OCI-LY1 (cell line): ENCODE measurements around the gene UNC13A.

Experiments
- H2AFZ ChIP-seq: fragments of 200-600 bp; sonication (generic), shearing (Covaris generic); 2 replicates; pipeline ENCODE4 v1.6.0; 2014; ENCODE audit warnings: antibody characterized with exemption, mild to moderate bottlenecking, low read length
- H3F3A ChIP-seq: fragments of 200-600 bp; sonication (generic), shearing (Covaris generic); 2 replicates; pipeline ENCODE4 v1.6.0; 2014; ENCODE audit warnings: mild to moderate bottlenecking, antibody characterized with exemption, low read length, moderate library complexity; ENCODE audit not compliant: insufficient read depth
- H3K27ac ChIP-seq: fragments of 200-600 bp; sonication (generic); 2 replicates; pipeline ENCODE4 v1.5.1; 2014; ENCODE audit warnings: low read length, mixed run types, mild to moderate bottlenecking, low read depth; ENCODE audit not compliant: poor library complexity, severe bottlenecking
- H3K27me3 ChIP-seq: fragments of 200-600 bp; sonication (generic); 2 replicates; pipeline ENCODE4 v1.6.0; 2014; ENCODE audit warnings: antibody characterized with exemption, mild to moderate bottlenecking, low read length, moderate library complexity; ENCODE audit not compliant: insufficient read depth
- H3K36me3 ChIP-seq: fragments of 200-600 bp; sonication (generic); 2 replicates; pipeline ENCODE4 v1.6.1; 2014; ENCODE audit warnings: mild to moderate bottlenecking, antibody characterized with exemption, low read length, moderate library complexity, mixed read lengths; ENCODE audit not compliant: insufficient read depth
- H3K4me1 ChIP-seq: fragments of 200-600 bp; sonication (generic); 2 replicates; pipeline ENCODE4 v1.5.1; 2014; ENCODE audit warnings: mild to moderate bottlenecking, low read length, moderate library complexity; ENCODE audit not compliant: insufficient read depth, severe bottlenecking
- H3K4me2 ChIP-seq: fragments of 200-600 bp; sonication (generic), shearing (Covaris generic); 2 replicates; pipeline ENCODE4 v1.6.1; 2014; ENCODE audit warnings: low read length
- H3K4me3 ChIP-seq: fragments of 200-600 bp; sonication (generic); 2 replicates; pipeline ENCODE4 v1.5.1; 2014; ENCODE audit warnings: low read length, low read depth, mild to moderate bottlenecking, mixed read lengths; ENCODE audit not compliant: poor library complexity, severe bottlenecking
- H3K79me2 ChIP-seq: fragments of 200-600 bp; shearing (Covaris generic); 2 replicates; pipeline ENCODE4 v1.6.1; 2016; ENCODE audit warnings: mixed run types, low read length, mixed read lengths; ENCODE audit not compliant: insufficient read depth
- H3K9ac ChIP-seq: fragments of 200-600 bp; sonication (generic), shearing (Covaris generic); 2 replicates; pipeline ENCODE4 v1.6.1; 2014; ENCODE audit warnings: mild to moderate bottlenecking, low read length, mixed read lengths
- H3K9me2 ChIP-seq: fragments of 200-600 bp; sonication (generic), shearing (Covaris generic); 2 replicates; pipeline ENCODE4 v1.6.1; 2014; ENCODE audit warnings: low read depth, mild to moderate bottlenecking, low read length, mixed read lengths
- H3K9me3 ChIP-seq: fragments of 200-600 bp; shearing (Covaris generic); 2 replicates; pipeline ENCODE4 v1.6.1; 2014; ENCODE audit warnings: low read length, mixed read lengths
- H4K20me1 ChIP-seq: fragments of 200-600 bp; sonication (generic), shearing (Covaris generic); 2 replicates; pipeline ENCODE4 v1.6.0; 2016; ENCODE audit warnings: mild to moderate bottlenecking, low read length; ENCODE audit not compliant: insufficient read depth
- EZH2 ChIP-seq: fragments of 200-600 bp; sonication (generic), shearing (Covaris generic); IDR thresholded peaks from 2 replicates; pipeline ENCODE4 v1.8.0; 2017; ENCODE audit warnings: borderline replicate concordance, mixed run types, mild to moderate bottlenecking, antibody characterized with exemption, low read length, moderate library complexity, mixed read lengths
- TF ChIP-seq, protein P1 (sequence below): fragments of 200-600 bp; sonication (generic), shearing (Covaris generic); IDR thresholded peaks from 2 replicates; pipeline ENCODE4 v1.5.1; 2017; ENCODE audit warnings: mild to moderate bottlenecking, antibody characterized with exemption, low read length, moderate library complexity, mixed read lengths

The UNC13A gene

GRCh38 chr19:17562097-17562496, 126.1 kb downstream of the UNC13A start:
- H3K79me2 ChIP-seq: no peaks in the 10 kb centered on the region
- no peak overlapping the region for H3K4me3 ChIP-seq
- H3K4me2 ChIP-seq: no peak overlapping the region
- no peaks in the 10 kb centered on the region for H3F3A ChIP-seq
- no peaks in the 10 kb centered on the region for H3K27me3 ChIP-seq
- no peaks in the 10 kb centered on the region for H3K9me2 ChIP-seq
- H3K9me3 ChIP-seq: no peaks in the 10 kb centered on the region
- no peak overlapping the region for H2AFZ ChIP-seq
- no peaks in the 10 kb centered on the region for H3K4me1 ChIP-seq
- peaks cover 56% of the 10 kb centered on the region for H3K36me3 ChIP-seq
- no peak overlapping the region for H3K27ac ChIP-seq
- H4K20me1 ChIP-seq: no peaks in the 10 kb centered on the region
- no peak overlapping the region for H3K9ac ChIP-seq
- TF ChIP-seq, protein P1, sequence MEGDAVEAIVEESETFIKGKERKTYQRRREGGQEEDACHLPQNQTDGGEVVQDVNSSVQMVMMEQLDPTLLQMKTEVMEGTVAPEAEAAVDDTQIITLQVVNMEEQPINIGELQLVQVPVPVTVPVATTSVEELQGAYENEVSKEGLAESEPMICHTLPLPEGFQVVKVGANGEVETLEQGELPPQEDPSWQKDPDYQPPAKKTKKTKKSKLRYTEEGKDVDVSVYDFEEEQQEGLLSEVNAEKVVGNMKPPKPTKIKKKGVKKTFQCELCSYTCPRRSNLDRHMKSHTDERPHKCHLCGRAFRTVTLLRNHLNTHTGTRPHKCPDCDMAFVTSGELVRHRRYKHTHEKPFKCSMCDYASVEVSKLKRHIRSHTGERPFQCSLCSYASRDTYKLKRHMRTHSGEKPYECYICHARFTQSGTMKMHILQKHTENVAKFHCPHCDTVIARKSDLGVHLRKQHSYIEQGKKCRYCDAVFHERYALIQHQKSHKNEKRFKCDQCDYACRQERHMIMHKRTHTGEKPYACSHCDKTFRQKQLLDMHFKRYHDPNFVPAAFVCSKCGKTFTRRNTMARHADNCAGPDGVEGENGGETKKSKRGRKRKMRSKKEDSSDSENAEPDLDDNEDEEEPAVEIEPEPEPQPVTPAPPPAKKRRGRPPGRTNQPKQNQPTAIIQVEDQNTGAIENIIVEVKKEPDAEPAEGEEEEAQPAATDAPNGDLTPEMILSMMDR: no peak

- H3K4me2 ChIP-seq: no peak overlapping the region
- no peaks in the 10 kb centered on the region for H3F3A ChIP-seq
- H3K79me2 ChIP-seq: no peaks in the 10 kb centered on the region
- no peak overlapping the region for H3K9ac ChIP-seq
- H3K27ac ChIP-seq: no peak overlapping the region
- H3K4me1 ChIP-seq: peaks cover 9% of the 10 kb centered on the region
- H2AFZ ChIP-seq: no peak overlapping the region
- H3K9me2 ChIP-seq: no peaks in the 10 kb centered on the region
- no peaks in the 10 kb centered on the region for H3K9me3 ChIP-seq
- no peak overlapping the region for H3K4me3 ChIP-seq
- H3K27me3 ChIP-seq: no peaks in the 10 kb centered on the region
- H4K20me1 ChIP-seq: no peaks in the 10 kb centered on the region
- TF ChIP-seq EZH2: no peak
- TF ChIP-seq, protein P1: no peak
- peaks cover 49% of the 10 kb centered on the region for H3K36me3 ChIP-seq
These were observed 128.0 kb downstream of the UNC13A start for GRCh38 chr19:17560205-17560595.

- Histone ChIP-seq H3K4me3 (no peak overlapping the region), H3K9me3 (no peaks in the 10 kb centered on the region)
These were observed 130.7 kb downstream of the UNC13A start for GRCh38 chr19:17557466-17557865.

More at GRCh38 chr19:17557466-17557865, 130.7 kb downstream of the UNC13A start:
- H3K27ac ChIP-seq: no peak overlapping the region
- H3F3A ChIP-seq: no peaks in the 10 kb centered on the region
- no peaks in the 10 kb centered on the region for H3K9me2 ChIP-seq
- TF ChIP-seq, protein P1: no peak
- H3K9ac ChIP-seq: no peak overlapping the region
- H4K20me1 ChIP-seq: no peaks in the 10 kb centered on the region
- no peak overlapping the region for H2AFZ ChIP-seq
- no peaks in the 10 kb centered on the region for H3K27me3 ChIP-seq
- peaks cover 36% of the 10 kb centered on the region for H3K36me3 ChIP-seq
- H3K4me1 ChIP-seq: peaks cover 14% of the 10 kb centered on the region
- no peaks in the 10 kb centered on the region for H3K79me2 ChIP-seq
- no peak overlapping the region for H3K4me2 ChIP-seq
